Left lung (tissue), 10 donors: Measurements from ENCODE around the gene MLXIPL. TPM values are rescaled to one million over a fixed set of nuclear protein-coding genes. Genes with fewer than 3 reads are reported as not detected.
A peak's percentile ranks its signal among the peaks of the same experiment; 100 is the strongest.
"Not testable (repeated sequence)": the region's sequence is repeated elsewhere in the genome, so short reads cannot be mapped to it uniquely, and the experiment has no call there.

ENCODE experiments used
- ATAC-seq: fragments of 200-7000 bp; cut with Tn5 transposase; one replicate; pipeline ENCODE4 v1.9.1; 2020; ENCODE audit warnings: moderate library complexity
- DNase-seq, 4 donors: peaks; one replicate each; pipeline ENCODE4 v3.0.0-alpha.2; 2013 to 2020
- H3K27ac ChIP-seq, 2 donors: fragments of 200-600 bp; sonication (generic) in 1 of 2; one replicate each; pipeline versions ENCODE4 v1.5.0 to v1.8.0; 2020 to 2021
- H3K27me3 ChIP-seq, 2 donors: fragments of 200-600 bp; sonication (generic) in 1 of 2; one replicate each; pipeline versions ENCODE4 v1.5.0 to v1.8.0; 2020 to 2021
- H3K36me3 ChIP-seq, 2 donors: fragments of 200-600 bp; sonication (generic) in 1 of 2; one replicate each; pipeline versions ENCODE4 v1.5.0 to v1.8.0; 2020 to 2021
- H3K4me1 ChIP-seq, 2 donors: fragments of 200-600 bp; one replicate each; pipeline ENCODE4 v1.8.0; 2021
- H3K4me3 ChIP-seq, 2 donors: fragments of 200-600 bp; sonication (generic) in 1 of 2; one replicate each; pipeline versions ENCODE4 v1.5.0 to v1.8.0; 2020 to 2021; ENCODE audit warnings: mild to moderate bottlenecking in 1 of 2
- H3K9me3 ChIP-seq, 2 donors: fragments of 200-600 bp; sonication (generic) in 1 of 2; one replicate each; pipeline versions ENCODE4 v1.5.0 to v1.8.0; 2020 to 2021
- intact Hi-C, 2 donors: fragments of 100-400 bp; cut with DNase I; formaldehyde crosslinking; loops; one replicate each; pipeline versions ENCODE4 v1.11.2 to v1.14.2; 2022
- polyA plus RNA-seq, 6 donors: library from polyadenylated mRNA; unstranded; fragments of 120-200 nt; gene quantifications; one replicate each; pipeline ENCODE4 v1.2.1, GENCODE V29; 2013; ENCODE audit not compliant: insufficient read length in 6 of 6
- total RNA-seq, 2 donors: library from RNA; stranded (reverse); fragmentation: NEBNext Ultra II Directional; extraction: Animal tissue kit (Norgen Biotek cat#: 25700); gene quantifications; one replicate each; pipeline ENCODE4 v1.2.1, GENCODE V29; 2021
- TF ChIP-seq, protein P1 (sequence below), 2 donors: fragments of 200-600 bp; sonication (generic) in 1 of 2; IDR thresholded peaks; one replicate each; pipeline versions ENCODE4 v1.5.0 to v1.8.0; 2021; ENCODE audit warnings: antibody characterized with exemption in 2 of 2
- donor health status: DM: no; HTN: yes; CAD: no.
- donor health status: DM: no; HTN: no; CAD: no.

The MLXIPL gene
- total and polyA plus RNA-seq, 8 donors, result 0.67 to 6.2 (median 2.5) TPM

DNA sequence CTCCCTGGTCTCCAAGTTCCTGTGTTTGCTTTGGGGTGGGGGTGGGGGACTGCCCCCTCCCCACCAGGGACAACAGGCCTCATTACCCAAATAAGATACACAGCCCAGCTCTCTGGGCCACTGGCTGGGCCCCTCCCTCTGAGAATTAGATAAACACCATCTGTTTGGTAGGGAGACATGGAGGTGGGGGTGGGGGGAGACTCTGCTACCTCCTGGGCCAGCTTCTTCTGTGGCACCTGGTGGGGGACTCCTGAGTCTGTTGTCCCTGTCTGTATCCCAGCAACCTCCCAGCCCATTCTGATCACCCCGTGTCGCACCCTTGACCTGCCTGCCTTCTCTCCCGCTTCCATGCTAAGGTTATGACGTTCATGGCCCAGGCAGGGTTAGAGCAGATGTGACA lies 5.8 kb downstream of the MLXIPL start:
- TF ChIP-seq, protein P1, sequence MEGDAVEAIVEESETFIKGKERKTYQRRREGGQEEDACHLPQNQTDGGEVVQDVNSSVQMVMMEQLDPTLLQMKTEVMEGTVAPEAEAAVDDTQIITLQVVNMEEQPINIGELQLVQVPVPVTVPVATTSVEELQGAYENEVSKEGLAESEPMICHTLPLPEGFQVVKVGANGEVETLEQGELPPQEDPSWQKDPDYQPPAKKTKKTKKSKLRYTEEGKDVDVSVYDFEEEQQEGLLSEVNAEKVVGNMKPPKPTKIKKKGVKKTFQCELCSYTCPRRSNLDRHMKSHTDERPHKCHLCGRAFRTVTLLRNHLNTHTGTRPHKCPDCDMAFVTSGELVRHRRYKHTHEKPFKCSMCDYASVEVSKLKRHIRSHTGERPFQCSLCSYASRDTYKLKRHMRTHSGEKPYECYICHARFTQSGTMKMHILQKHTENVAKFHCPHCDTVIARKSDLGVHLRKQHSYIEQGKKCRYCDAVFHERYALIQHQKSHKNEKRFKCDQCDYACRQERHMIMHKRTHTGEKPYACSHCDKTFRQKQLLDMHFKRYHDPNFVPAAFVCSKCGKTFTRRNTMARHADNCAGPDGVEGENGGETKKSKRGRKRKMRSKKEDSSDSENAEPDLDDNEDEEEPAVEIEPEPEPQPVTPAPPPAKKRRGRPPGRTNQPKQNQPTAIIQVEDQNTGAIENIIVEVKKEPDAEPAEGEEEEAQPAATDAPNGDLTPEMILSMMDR (IDR thresholded peaks at IDR 0.05), result no peak
- no peak for ATAC-seq

DNA sequence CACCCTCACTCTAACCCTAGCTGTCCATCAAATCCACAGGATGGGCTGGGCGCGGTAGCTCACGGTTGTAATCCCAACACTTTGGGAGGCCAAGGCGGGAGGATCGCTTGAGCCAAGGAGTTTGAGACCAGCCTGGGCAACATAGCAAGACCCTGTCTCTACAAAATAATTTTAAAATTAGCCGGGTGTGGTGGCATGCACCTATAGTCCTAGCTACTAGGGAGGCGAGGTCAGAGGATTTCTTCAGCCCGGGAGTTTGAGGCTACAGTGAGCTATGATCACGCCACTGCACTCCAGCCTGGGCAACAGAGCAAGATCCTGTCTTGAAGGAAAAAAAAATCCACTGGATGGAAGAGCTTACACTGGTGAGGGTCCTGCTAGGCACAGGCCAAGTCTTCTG lies 6.8 kb downstream of the MLXIPL start:
- H3K4me1 ChIP-seq, DNase-seq, ATAC-seq, H3K9me3 ChIP-seq, H3K27ac ChIP-seq, H3K36me3 ChIP-seq, H3K4me3 ChIP-seq: not testable (repeated sequence)
- H3K27me3 ChIP-seq, result peaks cover 2 to 64% of the 10 kb centered on the region in 2 donors
- intact Hi-C loops, result loop anchor here in 1 of 2 donors (10.0 kb wide), 1 partner anchor 107 kb away; no protein-coding TSS in a partner anchor

More for the DNA sequence above, 5.8 kb downstream of the MLXIPL start:
- no peaks in the 10 kb centered on the region for H3K9me3 ChIP-seq
- intact Hi-C loops, result loop anchor here in 1 of 2 donors (10.0 kb wide), 1 partner anchor 106 kb away; no protein-coding TSS in a partner anchor
- peaks cover 9 to 10% of the 10 kb centered on the region in 2 donors for H3K4me1 ChIP-seq
- no peak overlapping the region for H3K27ac ChIP-seq
- H3K36me3 ChIP-seq, result no peaks in the 10 kb centered on the region
- no peak overlapping the region for H3K4me3 ChIP-seq
- no peak for DNase-seq
- peaks cover 12 to 64% of the 10 kb centered on the region in 2 donors for H3K27me3 ChIP-seq

DNA sequence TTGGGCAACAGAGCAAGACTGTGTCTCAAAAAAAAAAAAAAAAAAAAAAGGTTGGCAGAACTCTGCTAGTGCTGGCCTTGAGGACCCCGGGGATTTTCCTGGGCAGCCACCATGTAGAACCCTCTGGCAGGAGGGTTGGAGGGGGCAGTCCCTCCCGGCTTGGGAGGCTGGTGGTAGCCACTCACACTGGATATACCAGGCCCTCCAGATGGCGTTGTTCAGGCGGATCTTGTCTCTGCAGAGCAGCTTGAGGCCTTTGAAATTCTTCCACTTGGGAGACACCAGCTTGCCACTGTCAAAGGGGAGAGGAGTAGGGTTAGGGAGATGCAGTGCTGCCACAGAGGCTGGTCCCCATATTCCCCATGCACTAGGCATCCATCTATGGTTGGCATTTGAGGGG lies 8.4 kb downstream of the MLXIPL start:
- TF ChIP-seq, protein P1 (IDR thresholded peaks at IDR 0.05), result no peak
- intact Hi-C loops, result loop anchor here in 1 of 2 donors (10.0 kb wide), 1 partner anchor 109 kb away; no protein-coding TSS in a partner anchor
- H3K4me1 ChIP-seq, result no peaks in the 10 kb centered on the region
- ATAC-seq, result no peak
- peaks cover 0 to 57% of the 10 kb centered on the region in 2 donors for H3K27me3 ChIP-seq
- H3K9me3 ChIP-seq, result no peaks in the 10 kb centered on the region
- no peaks in the 10 kb centered on the region for H3K36me3 ChIP-seq
- no peak for DNase-seq
- no peak overlapping the region for H3K4me3 ChIP-seq
- no peak overlapping the region for H3K27ac ChIP-seq

DNA sequence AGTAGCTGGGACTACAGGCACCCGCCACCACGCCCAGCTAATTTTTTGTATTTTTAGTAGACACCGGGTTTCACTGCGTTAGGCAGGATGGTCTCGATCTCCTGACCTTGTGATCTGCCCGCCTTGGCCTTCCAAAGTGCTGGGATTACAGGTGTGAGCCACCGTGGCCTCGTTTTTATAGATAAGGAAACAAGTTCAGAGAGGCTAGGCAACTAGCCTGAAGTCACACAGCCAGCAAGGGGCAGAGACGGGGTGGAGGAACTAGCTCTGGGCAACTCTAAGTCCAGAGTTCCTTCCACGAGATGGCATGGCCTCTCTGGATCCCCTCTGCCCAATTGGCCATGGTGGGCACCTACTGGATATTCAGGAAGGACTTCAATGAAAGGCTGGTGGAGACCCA lies 9.4 kb downstream of the MLXIPL start:
- not testable (repeated sequence) for H3K4me3 ChIP-seq, H3K27ac ChIP-seq, H3K36me3 ChIP-seq, H3K9me3 ChIP-seq, ATAC-seq, DNase-seq, H3K4me1 ChIP-seq
- H3K27me3 ChIP-seq, result peaks cover 0 to 56% of the 10 kb centered on the region in 2 donors
- intact Hi-C loops, result loop anchor here in 1 of 2 donors (10.0 kb wide), 1 partner anchor 110 kb away; no protein-coding TSS in a partner anchor

DNA sequence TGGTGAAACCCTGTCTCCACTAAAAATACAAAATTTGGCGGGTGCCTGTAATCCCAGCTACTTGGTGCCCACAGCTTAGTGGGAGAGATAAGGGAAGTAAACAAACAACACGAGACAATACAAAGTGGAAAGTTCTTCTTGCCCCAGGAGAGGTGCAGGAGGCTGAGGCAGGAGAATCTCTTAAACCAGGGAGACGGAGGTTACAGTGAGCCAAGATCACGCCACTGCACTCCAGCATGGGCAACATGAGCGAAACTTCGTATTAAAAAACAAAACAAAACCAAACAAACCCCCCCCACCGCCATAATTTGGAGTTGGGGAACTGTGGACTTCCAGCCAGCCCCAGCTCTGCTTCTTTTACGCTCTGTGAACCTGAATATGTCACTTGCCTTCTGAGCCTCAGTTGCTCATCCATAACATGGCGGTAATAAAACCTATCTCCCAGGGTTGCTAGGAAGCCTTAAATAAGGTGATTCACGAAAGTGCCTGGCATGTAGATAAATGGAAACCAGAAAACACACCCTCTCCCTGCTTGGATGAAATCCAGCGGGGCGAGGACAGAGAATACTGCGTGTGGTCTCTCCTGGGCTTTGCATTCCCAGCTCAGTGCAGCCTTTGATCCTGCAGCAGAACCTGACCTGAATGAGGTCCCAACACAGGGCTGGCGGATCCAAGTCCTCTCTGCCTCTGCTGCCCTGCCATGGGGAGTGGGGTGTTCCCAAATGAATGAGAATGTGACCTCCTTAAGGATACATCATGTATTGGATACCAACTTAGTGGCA lies 10.2 kb downstream of the MLXIPL start:
- no peak overlapping the region for H3K27ac ChIP-seq
- no peak for DNase-seq
- TF ChIP-seq, protein P1 (IDR thresholded peaks at IDR 0.05), result no peak

DNA sequence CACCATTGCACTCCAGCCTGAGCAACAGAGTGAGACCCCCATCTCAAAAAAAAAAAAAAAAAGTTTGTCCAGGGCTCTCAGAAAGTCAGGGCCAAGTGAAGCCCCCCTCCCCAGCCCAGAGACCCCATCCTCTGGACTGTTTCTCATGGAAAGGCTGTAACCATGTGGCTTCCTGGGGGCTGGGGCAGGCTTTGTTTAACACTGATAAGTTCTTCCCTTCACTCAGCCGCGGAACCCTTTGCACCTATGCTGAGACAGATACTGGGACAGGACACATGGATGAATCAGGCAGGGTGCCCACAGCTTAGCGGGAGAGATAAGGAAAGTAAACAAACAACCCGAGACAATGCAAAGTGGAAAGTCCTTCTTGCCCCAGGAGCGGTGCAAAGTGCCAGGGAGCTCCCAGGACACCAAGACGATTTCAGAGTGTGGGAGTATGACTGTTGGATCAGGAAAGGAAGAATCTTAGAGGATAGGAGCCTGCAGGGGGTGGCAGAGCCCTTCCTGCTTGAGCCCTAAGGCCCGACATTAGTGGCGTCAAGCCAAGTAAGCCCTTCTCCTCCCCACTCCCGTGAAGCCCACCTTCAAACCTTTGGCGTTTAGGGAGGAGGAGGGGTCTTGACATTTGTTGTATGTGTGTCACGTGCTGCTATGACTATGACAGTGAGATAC lies 11.6 kb downstream of the MLXIPL start:
- Histone ChIP-seq H3K4me3 (no peak overlapping the region), H3K27ac (no peak overlapping the region), H3K36me3 (no peaks in the 10 kb centered on the region), H3K27me3 (peaks cover 0 to 62% of the 10 kb centered on the region in 2 donors), H3K4me1 (no peaks in the 10 kb centered on the region), H3K9me3 (no peaks in the 10 kb centered on the region)
- TF ChIP-seq, protein P1 (IDR thresholded peaks at IDR 0.05), result no peak
- intact Hi-C loops, result loop anchor here in 1 of 2 donors (10.0 kb wide), 1 partner anchor 112 kb away; no protein-coding TSS in a partner anchor
- peak; percentile 31 for ATAC-seq
- peak in 1 of 4 donors; percentile 19 for DNase-seq

More for the DNA sequence above, 10.2 kb downstream of the MLXIPL start:
- H3K9me3 ChIP-seq, result no peaks in the 10 kb centered on the region
- ATAC-seq, result no peak
- H3K4me3 ChIP-seq, result no peak overlapping the region
- H3K27me3 ChIP-seq, result peaks cover 0 to 61% of the 10 kb centered on the region in 2 donors
- no peaks in the 10 kb centered on the region for H3K4me1 ChIP-seq
- H3K36me3 ChIP-seq, result no peaks in the 10 kb centered on the region
- intact Hi-C loops, result loop anchor here in 1 of 2 donors (10.0 kb wide), 1 partner anchor 111 kb away; no protein-coding TSS in a partner anchor
